22Rv1 (cell line): ENCODE measurements around the gene GPR62.

Experiments used
- ZFX ChIP-seq: fragments of 450-650 bp; IDR thresholded peaks from 2 replicates; pipeline ENCODE4 v1.6.1; 2017; ENCODE audit warnings: antibody characterized with exemption, borderline replicate concordance
- TF ChIP-seq, protein P1 (sequence below): fragments of 450-650 bp; IDR thresholded peaks from 2 replicates; pipeline ENCODE4 v1.5.1; 2017; ENCODE audit warnings: mild to moderate bottlenecking

DNA sequence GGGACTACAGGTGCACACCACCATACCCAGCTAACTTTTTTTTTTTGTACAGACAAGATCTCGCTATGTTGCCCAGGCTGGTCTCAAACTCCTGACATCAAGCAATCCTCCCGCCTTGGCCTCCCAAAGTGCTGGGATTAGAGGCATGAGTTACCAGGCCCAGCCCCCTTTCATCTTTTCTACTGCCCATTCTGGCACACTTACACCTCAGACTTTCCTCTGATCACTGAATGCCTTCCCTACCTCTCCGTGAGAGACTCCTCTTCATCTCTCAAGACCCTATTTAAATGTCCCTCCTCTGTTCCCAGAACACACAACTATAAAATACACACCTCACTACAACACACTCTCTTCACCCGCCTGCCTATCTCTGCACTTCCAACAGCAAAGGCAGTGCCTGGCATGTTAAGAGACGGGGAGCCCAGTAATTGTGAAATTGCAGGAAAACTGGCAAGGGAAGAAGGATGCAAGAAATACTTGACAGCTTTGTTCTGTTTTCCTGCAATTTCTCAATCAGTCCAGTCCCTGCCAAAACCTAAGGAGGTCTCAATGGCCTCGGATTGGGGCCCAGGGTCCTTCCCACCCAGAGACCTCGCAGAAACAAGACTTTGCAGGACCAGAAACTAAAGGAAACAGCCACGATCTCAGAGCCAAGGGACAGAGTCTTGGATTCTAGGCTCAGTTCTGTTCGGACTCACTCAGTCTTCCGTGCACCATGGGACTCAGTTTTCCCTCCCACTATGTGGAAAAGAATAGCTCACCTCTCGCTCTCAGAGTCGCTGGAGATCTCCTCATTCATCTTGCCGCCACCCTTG, 14.3 kb upstream of the GPR62 start:
- TF ChIP-seq, protein P1, sequence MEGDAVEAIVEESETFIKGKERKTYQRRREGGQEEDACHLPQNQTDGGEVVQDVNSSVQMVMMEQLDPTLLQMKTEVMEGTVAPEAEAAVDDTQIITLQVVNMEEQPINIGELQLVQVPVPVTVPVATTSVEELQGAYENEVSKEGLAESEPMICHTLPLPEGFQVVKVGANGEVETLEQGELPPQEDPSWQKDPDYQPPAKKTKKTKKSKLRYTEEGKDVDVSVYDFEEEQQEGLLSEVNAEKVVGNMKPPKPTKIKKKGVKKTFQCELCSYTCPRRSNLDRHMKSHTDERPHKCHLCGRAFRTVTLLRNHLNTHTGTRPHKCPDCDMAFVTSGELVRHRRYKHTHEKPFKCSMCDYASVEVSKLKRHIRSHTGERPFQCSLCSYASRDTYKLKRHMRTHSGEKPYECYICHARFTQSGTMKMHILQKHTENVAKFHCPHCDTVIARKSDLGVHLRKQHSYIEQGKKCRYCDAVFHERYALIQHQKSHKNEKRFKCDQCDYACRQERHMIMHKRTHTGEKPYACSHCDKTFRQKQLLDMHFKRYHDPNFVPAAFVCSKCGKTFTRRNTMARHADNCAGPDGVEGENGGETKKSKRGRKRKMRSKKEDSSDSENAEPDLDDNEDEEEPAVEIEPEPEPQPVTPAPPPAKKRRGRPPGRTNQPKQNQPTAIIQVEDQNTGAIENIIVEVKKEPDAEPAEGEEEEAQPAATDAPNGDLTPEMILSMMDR, result no peak
- no peak for TF ChIP-seq ZFX
